Keratinocyte (primary cell): ENCODE data around the gene PCED1A.
"Not testable (repeated sequence)": the region's sequence is repeated elsewhere in the genome, so short reads cannot be mapped to it uniquely, and the experiment has no call there.

Experiments used
- CTCF ChIP-seq, 3 experiments: IDR thresholded peaks in 1 of 3; conservative IDR thresholded peaks in 1 of 3; optimal IDR thresholded peaks in 1 of 3; 2 replicates in 2 of 3; 3 replicates in 1 of 3; pipeline versions ENCODE3 to v1.5.1; 2011; ENCODE audit warnings: low read length in 3 of 3, mild to moderate bottlenecking in 3 of 3, moderate library complexity in 2 of 3, control low read depth in 1 of 3, inconsistent platforms in 1 of 3; ENCODE audit not compliant: insufficient read depth in 2 of 3; ENCODE audit errors: extremely low read depth in 1 of 3
- EZH2 ChIP-seq: IDR thresholded peaks from one replicate; pipeline ENCODE4 v1.6.1; 2012; ENCODE audit warnings: inconsistent platforms, mild to moderate bottlenecking, low read length, moderate library complexity

GRCh38 chr20:2807929-2808328 lies 32.5 kb downstream of the PCED1A start:
- TF ChIP-seq CTCF (optimal IDR thresholded peaks at IDR 0.05 in 1 of 3, IDR thresholded peaks at IDR 0.05 in 1 of 3, conservative IDR thresholded peaks at IDR 0.05 in 1 of 3; ENCODE audit: extremely low read depth in 1 of 3, insufficient read depth in 2 of 3, low read length in 3 of 3); EZH2: not testable (repeated sequence)
